GM21619 (cell line): ENCODE measurements around the gene MAGEB2.
"Not testable (repeated sequence)": the region's sequence is repeated elsewhere in the genome, so short reads cannot be mapped to it uniquely, and the experiment has no call there.

ENCODE experiments used
- ATAC-seq: cut with Tn5 transposase; IDR thresholded peaks from one replicate; pipeline ENCODE4 v1.9.1; 2021; ENCODE audit not compliant: unreplicated experiment

Gene MAGEB2

DNA sequence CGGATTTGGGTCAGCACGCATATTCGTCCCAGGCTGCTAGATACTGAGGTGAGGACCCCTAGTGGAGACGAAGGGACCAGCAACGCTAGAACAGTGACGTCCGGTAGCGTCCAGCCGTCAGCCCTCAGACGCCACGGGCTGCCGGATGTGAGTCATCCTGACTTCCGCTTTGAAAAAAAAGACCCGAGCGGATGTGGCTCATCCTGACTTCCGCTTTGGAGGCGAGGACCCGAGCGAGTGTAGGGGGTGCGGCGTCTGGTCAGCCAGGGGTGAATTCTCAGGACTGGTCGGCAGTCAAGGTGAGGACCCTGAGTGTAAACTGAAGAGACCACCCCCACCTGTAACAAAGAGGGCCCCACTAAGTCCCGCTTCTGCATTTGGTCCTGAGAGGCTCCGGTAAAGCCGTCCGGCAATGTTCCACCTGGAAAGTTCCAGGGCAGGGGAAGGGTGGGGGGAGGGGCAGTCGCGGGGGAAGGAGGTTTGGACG is at the start of gene MAGEB2:
TSS of gene MAGEB2 (plus strand) at position 207 of the 487 bp plus-strand sequence. CDS start 3,018 bp downstream, outside the sequence.
- no peak for ATAC-seq

GRCh38 chrX:30170900-30171299 is 44.5 kb upstream of the MAGEB2 start:
- no peak for ATAC-seq

DNA sequence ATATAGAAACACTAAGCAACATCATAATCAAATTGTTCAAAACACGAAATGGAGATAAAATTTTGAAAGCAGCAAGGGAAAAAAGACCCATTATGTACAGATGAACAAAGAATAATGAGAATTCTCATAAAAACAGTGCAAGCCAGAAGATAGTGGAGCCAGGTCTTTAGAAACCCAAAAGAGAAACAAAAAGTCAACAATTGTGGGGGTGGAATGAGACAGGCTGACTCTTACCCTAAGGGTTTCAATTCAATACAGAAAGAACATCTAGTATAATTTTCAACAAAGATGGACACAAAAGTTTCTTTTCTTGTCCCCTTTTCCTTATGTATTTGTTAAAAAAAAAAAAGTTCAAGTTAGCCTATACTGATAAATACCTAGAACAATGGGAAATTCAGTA is 34.0 kb upstream of the MAGEB2 start:
- no peak for ATAC-seq

DNA sequence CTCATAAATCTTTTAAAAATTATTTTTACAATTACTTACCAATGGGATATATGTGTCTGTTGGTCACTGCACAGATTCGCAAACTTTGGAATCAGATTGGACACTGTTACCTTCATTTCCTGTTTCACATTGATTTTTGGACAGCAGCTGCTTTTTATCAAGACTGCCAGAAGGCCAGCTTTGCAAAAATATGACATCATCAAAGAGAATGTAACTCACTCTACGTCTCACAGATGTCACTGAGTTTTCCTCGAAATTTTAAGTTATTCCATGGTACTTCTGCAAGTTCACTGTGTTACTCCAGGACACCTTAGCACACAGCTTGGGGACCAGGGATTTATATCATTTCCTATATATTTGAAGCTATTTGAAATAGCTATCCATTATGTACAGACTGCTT is 31.8 kb upstream of the MAGEB2 start:
- ATAC-seq: no peak

GRCh38 chrX:30190426-30190825 is 24.9 kb upstream of the MAGEB2 start:
- ATAC-seq: no peak

GRCh38 chrX:30193910-30194309 is 21.5 kb upstream of the MAGEB2 start:
- ATAC-seq: not testable (repeated sequence)

DNA sequence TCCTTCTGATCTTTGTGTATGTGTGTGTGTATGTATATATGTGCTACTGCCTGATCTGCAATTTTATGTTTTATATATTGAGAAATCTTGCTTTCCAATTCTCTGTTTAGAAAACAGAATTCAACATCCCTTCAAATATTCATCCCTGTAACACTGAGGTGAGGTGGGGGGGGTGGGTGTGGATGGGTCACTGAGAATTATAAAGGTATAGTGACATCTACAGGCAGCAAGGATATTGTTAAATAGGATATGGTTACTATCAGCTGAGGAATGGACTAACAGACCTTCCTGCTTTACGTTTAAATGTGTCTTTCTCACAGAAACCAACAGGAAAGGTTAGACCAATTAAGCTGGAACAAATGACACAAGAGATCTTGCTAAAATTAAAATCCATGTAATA is 19.0 kb upstream of the MAGEB2 start:
- ATAC-seq: no peak

DNA sequence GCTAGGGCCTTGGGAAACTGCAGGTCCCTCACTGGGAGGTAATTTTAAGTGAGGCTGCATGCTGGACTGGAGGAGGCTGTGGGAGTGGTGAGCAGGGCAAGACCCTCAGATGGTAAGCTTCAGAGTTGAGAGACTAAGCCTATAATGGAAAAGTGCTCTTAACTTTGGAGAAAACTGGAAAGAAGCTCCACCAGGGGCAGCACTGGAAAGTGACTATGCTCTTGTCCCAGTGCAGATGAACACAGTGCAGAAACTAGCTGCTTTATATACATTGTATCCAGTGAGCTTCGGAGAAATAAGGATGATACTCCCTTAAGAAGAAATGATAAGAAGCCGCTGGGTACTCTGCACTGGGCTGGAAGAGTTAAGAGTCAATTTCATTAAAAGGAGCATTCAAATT is 3.2 kb upstream of the MAGEB2 start:
- no peak for ATAC-seq

DNA sequence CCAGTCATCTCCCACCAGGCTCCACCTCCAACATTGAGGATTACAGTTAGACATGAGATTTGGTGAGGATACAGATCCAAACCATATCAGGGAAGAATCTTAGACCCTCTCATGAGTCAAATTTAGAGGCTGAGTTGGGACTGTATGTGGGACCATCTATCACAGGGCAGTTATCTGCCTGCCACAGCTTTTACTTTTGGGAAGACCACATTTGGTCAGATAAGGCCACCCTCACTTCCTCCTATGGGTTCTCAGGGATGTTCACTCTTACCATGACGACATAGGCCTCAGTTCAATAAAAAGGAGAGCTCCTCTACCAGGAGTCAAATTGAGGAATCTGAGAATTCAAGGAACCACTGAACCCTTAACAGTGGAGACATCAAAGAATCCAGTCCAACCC is 2.1 kb downstream of the MAGEB2 start:
- ATAC-seq: no peak

- ATAC-seq: no peak
Observed at GRCh38 chrX:30219372-30219771, 4.0 kb downstream of the MAGEB2 start.

- no peak for ATAC-seq
Observed at GRCh38 chrX:30220661-30221060, 5.3 kb downstream of the MAGEB2 start.

- no peak for ATAC-seq
Observed at GRCh38 chrX:30224536-30224935, 9.2 kb downstream of the MAGEB2 start.

DNA sequence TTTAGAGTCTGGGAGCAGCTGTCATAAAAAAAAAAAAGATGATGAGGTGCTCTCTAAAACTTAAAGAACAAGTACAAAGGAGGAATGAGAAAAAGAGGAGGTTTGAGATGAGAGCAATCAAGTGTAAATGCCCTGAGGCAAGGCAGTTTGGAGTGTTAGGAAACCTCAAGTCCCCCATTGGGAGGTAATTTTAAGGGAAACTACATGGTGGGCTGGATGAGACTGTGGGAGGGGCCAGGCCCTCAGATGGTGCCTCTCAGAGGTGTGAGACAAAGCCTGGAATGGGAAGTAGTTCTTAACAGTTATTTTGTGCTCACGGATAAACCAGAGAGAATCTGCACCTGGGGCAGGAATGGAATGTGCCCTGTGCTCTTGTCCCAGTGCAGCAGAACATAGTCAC is 13.2 kb downstream of the MAGEB2 start:
- ATAC-seq: no peak

GRCh38 chrX:30230395-30230794 is 15.0 kb downstream of the MAGEB2 start, which contains the start of gene MAGEB3:
Gene MAGEB3, plus strand, starts transcription at chrX:30230657. Its CDS starts 5,268 bp downstream, at chrX:30235925.
- no peak for ATAC-seq

DNA sequence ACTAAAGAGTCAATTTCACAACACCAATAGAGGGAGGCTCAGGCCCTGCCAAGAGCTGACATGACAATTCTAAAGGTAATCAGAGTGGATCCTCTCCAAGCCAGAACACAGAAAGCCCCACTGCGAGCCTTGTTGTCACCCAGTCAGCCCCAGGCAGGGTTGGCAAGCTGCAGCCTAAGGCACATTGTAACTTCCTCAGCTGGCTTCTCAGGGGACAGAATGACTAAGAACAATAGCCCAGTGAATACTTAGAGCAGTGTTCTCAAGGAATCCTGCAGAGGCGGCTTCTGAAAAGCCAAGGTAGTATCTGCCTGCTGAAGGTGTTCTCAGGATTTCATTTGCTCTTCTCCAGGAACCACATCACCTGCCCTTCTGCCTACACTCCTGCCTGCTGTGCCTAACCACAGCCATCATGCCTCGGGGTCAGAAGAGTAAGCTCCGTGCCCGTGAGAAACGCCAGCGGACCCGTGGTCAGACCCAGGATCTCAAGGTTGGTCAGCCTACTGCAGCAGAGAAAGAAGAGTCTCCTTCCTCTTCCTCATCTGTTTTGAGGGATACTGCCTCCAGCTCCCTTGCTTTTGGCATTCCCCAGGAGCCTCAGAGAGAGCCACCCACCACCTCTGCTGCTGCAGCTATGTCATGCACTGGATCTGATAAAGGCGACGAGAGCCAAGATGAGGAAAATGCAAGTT is 26.5 kb downstream of the MAGEB2 start, which contains the start of gene MAGEB4:
TSS of gene MAGEB4 (plus strand) at position 277 of the 692 bp plus-strand sequence. CDS start at position 413, 136 bp downstream.
- no peak for ATAC-seq

- ATAC-seq: no peak
Observed at GRCh38 chrX:30246769-30247489, 31.6 kb downstream of the MAGEB2 start, which contains the start of gene MAGEB1. Gene MAGEB1, plus strand, starts transcription at chrX:30247146. Its CDS starts 3,348 bp downstream, at chrX:30250494.

DNA sequence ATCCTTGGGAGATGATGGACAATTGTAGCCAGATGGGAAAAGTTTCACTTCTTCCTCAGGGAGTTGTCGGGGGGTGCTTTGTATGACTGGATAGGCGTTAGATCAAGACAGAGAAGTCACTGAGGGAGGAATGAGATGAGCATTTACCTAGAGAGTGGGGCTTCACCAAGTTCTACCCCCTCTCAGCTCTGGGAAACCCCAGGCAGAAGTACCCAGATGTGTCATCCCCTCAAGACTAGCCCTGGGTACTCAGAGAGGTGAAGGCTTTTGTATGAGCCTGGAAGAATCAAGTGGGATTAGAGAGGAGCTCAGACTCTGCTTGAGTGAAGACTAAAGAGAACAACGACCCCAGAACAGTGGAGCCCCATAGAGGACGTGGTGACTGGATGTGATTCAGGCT is 33.5 kb downstream of the MAGEB2 start:
- peak; percentile 68 for ATAC-seq

DNA sequence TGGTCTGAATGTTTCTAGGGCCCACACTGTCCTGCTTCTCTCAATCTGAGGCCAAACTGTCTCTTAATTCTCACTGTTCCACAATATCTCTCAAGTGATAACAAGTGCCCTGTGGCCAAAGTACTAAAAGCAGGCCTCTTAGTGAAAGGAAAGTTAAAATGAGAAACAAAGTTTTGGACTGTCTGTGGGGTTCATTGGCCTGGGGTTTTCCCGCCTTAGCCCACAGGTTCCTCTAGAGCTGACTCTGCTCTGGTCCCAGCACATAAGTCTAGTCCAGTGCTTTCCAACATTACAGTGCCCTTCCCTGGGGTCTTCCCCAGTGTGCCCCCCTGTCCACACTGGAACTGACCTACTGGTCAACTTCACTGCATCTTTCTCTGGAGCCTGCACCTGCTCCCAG is 37.9 kb downstream of the MAGEB2 start:
- peak; percentile 73 for ATAC-seq

- no peak for ATAC-seq
Observed at GRCh38 chrX:30259927-30260326, 44.6 kb downstream of the MAGEB2 start.

- no peak for ATAC-seq
Observed at GRCh38 chrX:30261012-30261411, 45.6 kb downstream of the MAGEB2 start.

DNA sequence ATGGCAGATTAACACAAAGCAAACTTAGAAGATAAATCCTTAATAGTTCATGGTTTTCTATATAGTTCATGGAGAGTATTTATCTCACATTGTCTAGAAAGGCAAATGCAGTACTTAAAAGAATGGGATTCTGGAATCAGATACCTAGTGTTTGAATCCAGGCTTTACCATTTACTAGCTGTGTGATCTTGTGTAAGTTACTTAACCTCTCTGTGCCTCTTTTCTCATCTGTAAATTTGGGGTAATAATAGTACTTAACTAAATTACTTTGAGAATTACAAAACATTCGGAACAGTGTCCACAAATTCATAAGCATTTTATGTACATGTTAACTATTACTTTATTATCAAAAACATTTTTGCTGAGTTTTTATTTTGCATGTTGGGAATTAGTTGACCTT is 47.4 kb downstream of the MAGEB2 start:
- ATAC-seq: no peak
